ENCODE data around the gene PLEKHN1. TPM values are rescaled to one million over a fixed set of nuclear protein-coding genes. Genes with fewer than 3 reads are reported as not detected.

Gene PLEKHN1
- total RNA-seq, 1 donor from 2014 or later, result 0.40 TPM

DNA sequence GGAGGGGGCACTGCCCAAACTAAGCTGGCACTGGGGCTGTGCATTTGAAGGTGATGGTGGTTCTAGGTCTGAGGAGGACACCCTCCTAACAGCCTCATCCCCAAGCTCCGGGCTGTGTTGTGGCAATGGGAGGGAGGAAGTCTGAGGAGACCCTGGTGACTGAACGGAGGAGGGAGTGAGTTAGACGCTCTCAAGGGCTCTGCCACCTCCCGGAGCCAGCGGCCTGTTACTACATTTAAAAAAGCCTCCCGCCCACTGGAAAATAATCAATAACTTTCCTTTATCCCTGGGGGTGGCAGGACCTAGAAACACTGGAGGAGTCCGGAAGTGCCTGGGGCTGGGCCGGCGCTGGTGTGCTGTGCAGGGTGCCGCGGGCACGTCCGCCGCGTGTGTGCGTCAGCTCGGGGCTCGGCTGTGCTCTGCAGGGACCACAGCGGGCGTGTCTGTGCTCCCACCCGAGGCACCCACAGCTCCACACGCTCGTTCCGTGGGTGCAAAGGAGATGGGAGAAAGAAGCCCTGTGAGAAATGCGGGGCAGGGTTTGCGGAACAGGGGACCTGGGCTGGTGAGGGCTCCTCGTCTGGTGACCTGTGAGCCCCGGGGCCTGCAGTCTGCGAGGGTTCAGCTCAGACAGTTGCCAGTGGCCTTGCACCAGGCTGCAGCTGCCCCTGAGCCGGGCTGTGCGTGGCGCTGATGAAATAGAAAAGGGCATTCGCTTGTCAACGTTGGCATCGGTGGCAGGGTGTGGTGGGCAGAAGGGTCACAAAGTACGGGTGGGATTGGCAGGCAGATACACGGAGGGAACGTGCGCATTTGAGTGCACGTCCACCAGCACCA, 37.2 kb upstream of the PLEKHN1 start:
- intact Hi-C loops (cut with DNase I), result no loop called here
- ATAC-seq, result no peak
- no peak for DNase-seq (ENCODE audit: low spot score)

DNA sequence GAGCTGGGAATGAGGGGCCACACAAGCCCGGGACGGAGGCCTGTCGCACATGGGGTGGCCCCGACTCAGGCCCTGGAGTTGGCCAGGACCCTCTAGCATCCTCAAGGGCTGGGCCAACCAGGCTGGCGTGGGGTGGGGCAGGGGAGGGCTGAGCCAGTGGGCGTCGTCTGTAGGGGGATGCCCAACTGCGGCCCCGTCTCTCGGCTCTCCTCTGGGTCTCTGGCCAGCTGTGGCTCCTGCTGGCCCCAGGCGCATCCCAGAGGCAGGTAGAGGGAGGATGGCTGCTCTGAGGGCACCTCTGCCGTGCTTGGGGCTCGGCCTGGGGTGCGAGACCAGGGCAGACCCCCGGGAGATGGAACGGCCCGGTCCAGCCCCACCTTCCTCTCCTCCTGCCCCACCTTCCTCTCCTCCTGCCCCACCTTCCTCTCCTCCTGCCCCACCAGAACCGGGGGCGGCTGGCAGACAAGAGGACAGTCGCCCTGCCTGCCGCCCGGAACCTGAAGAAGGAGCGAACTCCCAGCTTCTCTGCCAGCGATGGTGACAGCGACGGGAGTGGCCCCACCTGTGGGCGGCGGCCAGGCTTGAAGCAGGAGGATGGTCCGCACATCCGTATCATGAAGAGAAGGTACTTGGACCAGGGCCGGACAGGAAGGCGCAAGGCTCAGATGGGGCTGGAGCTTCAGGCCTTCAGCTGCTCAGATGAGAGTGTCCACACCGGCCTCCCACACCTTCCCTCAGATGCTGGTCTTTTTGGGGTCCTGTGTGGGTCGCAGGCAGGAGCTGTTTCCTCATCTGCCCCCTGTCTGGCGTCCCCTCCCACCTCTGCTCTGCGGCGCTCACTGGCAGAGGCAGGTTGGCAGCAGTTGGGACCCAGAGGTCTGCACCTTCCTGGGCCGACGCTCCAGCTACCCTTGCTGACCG, 36.3 kb upstream of the PLEKHN1 start:
- DNase-seq (ENCODE audit: low spot score) (no peak), ATAC-seq (no peak)
- intact Hi-C loops (cut with DNase I), result no loop called here

DNA sequence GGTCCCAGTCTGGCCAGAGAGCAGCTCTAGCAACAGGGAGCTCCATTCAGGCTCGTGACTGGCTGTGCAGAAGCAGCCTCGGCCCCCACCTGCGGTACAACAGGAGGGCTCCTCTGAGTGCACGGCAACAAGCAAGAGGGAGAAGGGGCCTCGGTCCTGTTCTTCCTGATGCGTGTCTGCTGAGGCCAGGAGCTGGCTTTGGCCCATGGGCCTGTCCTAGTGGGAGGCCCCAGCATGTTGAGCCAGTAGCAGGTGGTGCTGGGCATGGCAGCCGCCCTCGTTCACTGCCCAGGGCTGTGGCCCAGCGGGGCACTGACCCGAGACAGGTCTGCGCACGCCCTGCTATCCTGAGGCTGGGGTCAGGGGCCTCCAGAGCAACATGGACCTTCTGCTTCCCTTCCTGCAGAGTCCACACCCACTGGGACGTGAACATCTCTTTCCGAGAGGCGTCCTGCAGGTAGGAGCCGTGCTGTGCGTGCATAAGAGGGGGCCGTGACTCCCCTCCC, 35.6 kb upstream of the PLEKHN1 start:
- DNase-seq (ENCODE audit: low spot score) (no peak), ATAC-seq (no peak)
- intact Hi-C loops (cut with DNase I), result no loop called here

GRCh38 chr1:931380-932172, 34.7 kb upstream of the PLEKHN1 start:
- DNase-seq (ENCODE audit: low spot score) (no peak), ATAC-seq (no peak)
- intact Hi-C loops (cut with DNase I), result no loop called here

GRCh38 chr1:932173-932510, 34.1 kb upstream of the PLEKHN1 start:
- DNase-seq (ENCODE audit: low spot score), result no peak
- intact Hi-C loops (cut with DNase I), result no loop called here
- ATAC-seq, result no peak

GRCh38 chr1:932776-933602, 33.3 kb upstream of the PLEKHN1 start:
- intact Hi-C loops (cut with DNase I), result no loop called here
- ATAC-seq, result no peak
- DNase-seq (ENCODE audit: low spot score), result no peak

- intact Hi-C loops (cut with DNase I), result no loop called here
- no peak for ATAC-seq
Observed at GRCh38 chr1:933603-933940, 32.7 kb upstream of the PLEKHN1 start.

GRCh38 chr1:934991-935750, 31.1 kb upstream of the PLEKHN1 start:
- ATAC-seq (no peak), DNase-seq (ENCODE audit: low spot score) (no peak)
- intact Hi-C loops (cut with DNase I), result no loop called here

More at GRCh38 chr1:933603-933940, 32.7 kb upstream of the PLEKHN1 start:
- DNase-seq (ENCODE audit: low spot score), result no peak

- no peak for DNase-seq (ENCODE audit: low spot score)
- intact Hi-C loops (cut with DNase I), result no loop called here
- no peak for ATAC-seq
Observed at GRCh38 chr1:935751-936231, 30.5 kb upstream of the PLEKHN1 start.

GRCh38 chr1:936348-937264, 29.7 kb upstream of the PLEKHN1 start:
- DNase-seq (ENCODE audit: low spot score), result no peak
- intact Hi-C loops (cut with DNase I), result no loop called here
- no peak for ATAC-seq

DNA sequence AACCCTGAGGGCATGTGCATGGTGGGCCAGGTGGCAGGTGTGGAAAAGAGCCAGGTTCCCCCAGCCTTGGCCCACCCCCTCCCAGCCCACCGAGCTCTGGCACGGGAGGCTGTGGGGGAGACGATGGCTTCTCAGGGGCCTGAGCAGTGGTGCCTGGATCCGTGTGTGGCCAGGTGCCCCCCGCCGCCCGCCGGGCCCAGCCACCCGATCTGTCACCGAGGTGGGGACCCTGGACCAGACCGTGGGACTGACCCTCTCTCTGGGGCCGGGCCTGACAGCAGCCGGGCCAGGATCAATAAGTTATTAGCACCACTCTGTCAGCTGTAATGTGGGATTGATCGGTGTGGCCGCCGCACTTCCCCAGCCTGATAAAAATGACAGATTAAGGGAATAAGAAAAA, 28.8 kb upstream of the PLEKHN1 start:
- no peak for ATAC-seq
- intact Hi-C loops (cut with DNase I), result no loop called here
- no peak for DNase-seq (ENCODE audit: low spot score)

DNA sequence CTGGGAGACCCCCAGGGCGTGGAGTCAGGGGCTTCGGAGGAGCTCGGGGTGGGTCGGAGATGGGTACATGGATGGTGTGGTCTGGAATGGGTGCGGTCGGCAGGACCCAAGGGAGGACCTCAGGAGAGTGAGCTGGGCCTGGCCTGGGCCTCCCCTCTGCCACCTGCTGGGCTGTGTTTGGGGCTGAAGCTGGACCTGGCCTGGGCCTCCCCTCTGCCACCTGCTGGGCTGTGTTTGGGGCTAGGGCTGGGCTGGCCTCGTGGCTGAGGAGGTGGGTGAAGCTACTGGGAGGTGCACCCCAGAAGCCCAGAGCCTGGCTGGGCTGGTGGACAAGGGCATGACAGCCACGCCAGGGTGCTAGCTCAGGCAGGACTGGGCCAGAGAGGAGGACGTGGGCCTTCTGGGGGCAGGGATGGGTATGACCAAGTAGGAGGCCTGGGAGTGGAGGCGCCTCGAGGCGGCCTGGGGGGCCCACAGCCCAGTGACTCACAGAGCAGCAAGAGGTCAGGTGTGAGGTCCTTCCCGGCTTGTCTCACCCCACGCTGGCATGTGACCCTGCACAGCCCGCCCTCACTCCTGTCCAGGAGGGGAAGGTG, 28.1 kb upstream of the PLEKHN1 start:
- ATAC-seq, result peak; percentile 8
- intact Hi-C loops (cut with DNase I), result no loop called here
- no peak for DNase-seq (ENCODE audit: low spot score)

- intact Hi-C loops (cut with DNase I), result no loop called here
- no peak for ATAC-seq
- no peak for DNase-seq (ENCODE audit: low spot score)
Observed at GRCh38 chr1:938711-939489, 27.4 kb upstream of the PLEKHN1 start.

DNA sequence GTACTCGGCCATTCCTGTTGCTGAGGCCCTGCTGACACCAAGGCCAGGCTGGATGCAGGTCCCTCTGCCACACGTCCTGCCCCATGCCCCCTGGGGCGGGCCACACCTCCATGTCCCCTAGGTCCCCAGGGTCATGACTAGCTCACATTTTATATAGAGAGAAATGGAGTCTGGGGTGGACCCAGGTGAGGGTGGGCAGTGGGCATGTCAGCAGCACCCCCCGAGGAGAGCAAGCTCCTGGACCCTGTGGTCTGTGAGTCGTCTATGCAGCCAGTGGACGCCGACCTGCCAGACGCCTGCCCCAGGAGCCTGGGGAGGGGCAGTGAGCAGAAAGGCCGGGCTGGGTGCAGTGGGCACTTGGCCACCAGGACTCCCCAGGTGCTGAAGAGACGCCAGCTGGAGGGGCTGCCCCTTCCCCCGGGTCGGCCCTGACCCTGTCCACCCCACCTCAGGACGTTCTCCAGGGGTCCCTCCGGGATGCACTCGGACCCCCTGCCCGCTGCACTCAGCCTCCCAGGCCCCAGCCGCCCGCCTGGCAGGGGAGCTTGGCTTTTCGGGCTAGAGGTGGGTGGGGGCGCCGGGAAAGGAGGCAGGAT, 26.7 kb upstream of the PLEKHN1 start:
- DNase-seq (ENCODE audit: low spot score) (no peak), ATAC-seq (no peak)
- intact Hi-C loops (cut with DNase I), result no loop called here

All from sciatic nerve (tissue), 2 donors.